BE2C (cell line): ENCODE measurements around the gene PNMA8B.

ENCODE experiments used
- DNase-seq: peaks from one replicate; pipeline ENCODE4 v3.0.0-alpha.2; 2020
- H3K27me3 ChIP-seq: fragments of 250-450 bp; sonication (Bioruptor Pico); 2 replicates; pipeline ENCODE4 v1.5.1; 2020; ENCODE audit warnings: mild to moderate bottlenecking
- H3K36me3 ChIP-seq: fragments of 250-450 bp; sonication (Bioruptor Pico); 2 replicates; pipeline ENCODE4 v1.5.1; 2020; ENCODE audit warnings: mild to moderate bottlenecking
- H3K4me1 ChIP-seq: fragments of 250-450 bp; sonication (Bioruptor Pico); 2 replicates; pipeline ENCODE4 v1.5.1; 2020
- H3K4me3 ChIP-seq: 2 replicates; pipeline ENCODE4 v1.5.1; 2011; ENCODE audit warnings: low read depth, low read length
- H3K9me3 ChIP-seq: fragments of 250-450 bp; sonication (Bioruptor Pico); 2 replicates; pipeline ENCODE4 v1.5.1; 2020
- CTCF ChIP-seq: IDR thresholded peaks from 2 replicates; pipeline ENCODE4 v1.5.1; 2012; ENCODE audit warnings: mild to moderate bottlenecking, low read depth, low read length

Gene PNMA8B

GRCh38 chr19:46489445-46490272 is 6.0 kb downstream of the PNMA8B start:
- H3K4me3 ChIP-seq: no peak overlapping the region
- DNase-seq: peak; percentile 62
- TF ChIP-seq CTCF: peak; percentile 38
- H3K4me1 ChIP-seq: no peaks in the 10 kb centered on the region
- H3K9me3 ChIP-seq: no peaks in the 10 kb centered on the region
- H3K27me3 ChIP-seq: no peaks in the 10 kb centered on the region
- no peaks in the 10 kb centered on the region for H3K36me3 ChIP-seq

GRCh38 chr19:46488551-46488950 is 7.1 kb downstream of the PNMA8B start:
- H3K4me3 ChIP-seq: no peak overlapping the region
- no peaks in the 10 kb centered on the region for H3K27me3 ChIP-seq
- H3K4me1 ChIP-seq: no peaks in the 10 kb centered on the region
- no peaks in the 10 kb centered on the region for H3K36me3 ChIP-seq
- no peak for DNase-seq
- no peaks in the 10 kb centered on the region for H3K9me3 ChIP-seq
- no peak for TF ChIP-seq CTCF

- DNase-seq: peak; percentile 80
- peak; percentile 90 for TF ChIP-seq CTCF
- Histone ChIP-seq H3K4me3 (peak overlapping the region; percentile 42), H3K9me3 (no peaks in the 10 kb centered on the region), H3K27me3 (no peaks in the 10 kb centered on the region), H3K4me1 (no peaks in the 10 kb centered on the region), H3K36me3 (no peaks in the 10 kb centered on the region)
Measured at GRCh38 chr19:46487802-46488445, 7.7 kb downstream of the PNMA8B start.

GRCh38 chr19:46487178-46487801 is 8.4 kb downstream of the PNMA8B start:
- no peaks in the 10 kb centered on the region for H3K9me3 ChIP-seq
- no peak for DNase-seq
- H3K27me3 ChIP-seq: no peaks in the 10 kb centered on the region
- no peaks in the 10 kb centered on the region for H3K36me3 ChIP-seq
- peak overlapping the region; percentile 42 for H3K4me3 ChIP-seq
- TF ChIP-seq CTCF: no peak
- no peaks in the 10 kb centered on the region for H3K4me1 ChIP-seq

- Histone ChIP-seq H3K27me3 (no peaks in the 10 kb centered on the region), H3K4me3 (no peak overlapping the region), H3K36me3 (no peaks in the 10 kb centered on the region), H3K4me1 (no peaks in the 10 kb centered on the region), H3K9me3 (no peaks in the 10 kb centered on the region)
- TF ChIP-seq CTCF: no peak
- no peak for DNase-seq
Measured at GRCh38 chr19:46486358-46486757, 9.3 kb downstream of the PNMA8B start.

GRCh38 chr19:46484656-46485055 is 11.0 kb downstream of the PNMA8B start:
- Histone ChIP-seq H3K9me3 (no peaks in the 10 kb centered on the region), H3K27me3 (no peaks in the 10 kb centered on the region), H3K4me3 (no peak overlapping the region), H3K4me1 (no peaks in the 10 kb centered on the region), H3K36me3 (no peaks in the 10 kb centered on the region)
- DNase-seq: no peak
- no peak for TF ChIP-seq CTCF
